ENCODE measurements around the gene STK10.

The STK10 gene

GRCh38 chr5:172043865-172044264, 144.2 kb downstream of the STK10 start:
- Histone ChIP-seq H3K27ac (no peak overlapping the region), H3K27me3 (ENCODE audit: insufficient read depth, low read depth) (no peaks in the 10 kb centered on the region), H3K36me3 (ENCODE audit: insufficient read depth) (no peaks in the 10 kb centered on the region), H3K4me2 (no peak overlapping the region), H3K4me1 (ENCODE audit: low read depth, poor library complexity, severe bottlenecking) (no peaks in the 10 kb centered on the region), H3K9ac (no peak overlapping the region), H3K79me2 (ENCODE audit: insufficient read depth, low read depth) (no peaks in the 10 kb centered on the region), H2AFZ (ENCODE audit: low read depth) (no peak overlapping the region), H3K4me3 (IDR thresholded peaks at IDR 0.05; ENCODE audit: insufficient read depth, low read depth, low read length) (no peak overlapping the region), H4K20me1 (ENCODE audit: insufficient read depth) (no peaks in the 10 kb centered on the region)
- TF ChIP-seq CTCF (conservative IDR thresholded peaks at IDR 0.05; ENCODE audit: low read depth, low read length) = no peak

- no peak overlapping the region for H3K27ac ChIP-seq
- no peak for TF ChIP-seq CTCF (conservative IDR thresholded peaks at IDR 0.05; ENCODE audit: low read depth, low read length)
- no peaks in the 10 kb centered on the region for H4K20me1 ChIP-seq (ENCODE audit: insufficient read depth)
- H3K4me3 ChIP-seq (IDR thresholded peaks at IDR 0.05; ENCODE audit: insufficient read depth, low read depth, low read length) = no peak overlapping the region
- H3K4me2 ChIP-seq = no peak overlapping the region
- no peak overlapping the region for H3K9ac ChIP-seq
- no peaks in the 10 kb centered on the region for H3K36me3 ChIP-seq (ENCODE audit: insufficient read depth)
- H3K79me2 ChIP-seq (ENCODE audit: insufficient read depth, low read depth) = no peaks in the 10 kb centered on the region
- no peaks in the 10 kb centered on the region for H3K4me1 ChIP-seq (ENCODE audit: low read depth, poor library complexity, severe bottlenecking)
- H3K27me3 ChIP-seq (ENCODE audit: insufficient read depth, low read depth) = no peaks in the 10 kb centered on the region
- no peak overlapping the region for H2AFZ ChIP-seq (ENCODE audit: low read depth)
Observed at GRCh38 chr5:172042183-172042582, 145.8 kb downstream of the STK10 start.

- no peak overlapping the region for H3K9ac ChIP-seq
- no peak overlapping the region for H2AFZ ChIP-seq (ENCODE audit: low read depth)
- no peaks in the 10 kb centered on the region for H3K79me2 ChIP-seq (ENCODE audit: insufficient read depth, low read depth)
- no peaks in the 10 kb centered on the region for H4K20me1 ChIP-seq (ENCODE audit: insufficient read depth)
- H3K27me3 ChIP-seq (ENCODE audit: insufficient read depth, low read depth) = no peaks in the 10 kb centered on the region
- no peaks in the 10 kb centered on the region for H3K36me3 ChIP-seq (ENCODE audit: insufficient read depth)
- no peak for TF ChIP-seq CTCF (conservative IDR thresholded peaks at IDR 0.05; ENCODE audit: low read depth, low read length)
- H3K4me3 ChIP-seq (IDR thresholded peaks at IDR 0.05; ENCODE audit: insufficient read depth, low read depth, low read length) = no peak overlapping the region
- no peak overlapping the region for H3K4me2 ChIP-seq
- H3K27ac ChIP-seq = no peak overlapping the region
- no peaks in the 10 kb centered on the region for H3K4me1 ChIP-seq (ENCODE audit: low read depth, poor library complexity, severe bottlenecking)
Observed at GRCh38 chr5:172038167-172038566, 149.9 kb downstream of the STK10 start.

- no peak for TF ChIP-seq CTCF (conservative IDR thresholded peaks at IDR 0.05; ENCODE audit: low read depth, low read length)
- Histone ChIP-seq H3K27me3 (ENCODE audit: insufficient read depth, low read depth) (no peaks in the 10 kb centered on the region), H3K4me1 (ENCODE audit: low read depth, poor library complexity, severe bottlenecking) (no peaks in the 10 kb centered on the region), H3K9ac (no peak overlapping the region), H4K20me1 (ENCODE audit: insufficient read depth) (no peaks in the 10 kb centered on the region), H3K79me2 (ENCODE audit: insufficient read depth, low read depth) (no peaks in the 10 kb centered on the region), H3K4me2 (no peak overlapping the region), H2AFZ (ENCODE audit: low read depth) (no peak overlapping the region), H3K4me3 (IDR thresholded peaks at IDR 0.05; ENCODE audit: insufficient read depth, low read depth, low read length) (no peak overlapping the region), H3K27ac (no peak overlapping the region), H3K36me3 (ENCODE audit: insufficient read depth) (no peaks in the 10 kb centered on the region)
Observed at GRCh38 chr5:172035049-172035448, 153.0 kb downstream of the STK10 start.

Measured in KMS-11 (cell line).